Stimulated activated CD8-positive, alpha-beta memory T cell treated with anti-CD3 and anti-CD28 coated beads, Interleukin-12 subunit alpha, Interleukin-12 subunit beta, amount 100 ng/mL, for 24 hours (primary cell): ENCODE data around the gene ANKRD33B.
"Not testable (repeated sequence)": the region's sequence is repeated elsewhere in the genome, so short reads cannot be mapped to it uniquely, and the experiment has no call there.

ENCODE experiments used
- DNase-seq: peaks from one replicate; pipeline ENCODE4 v3.0.0-alpha.2; 2020; ENCODE audit errors: extremely low read depth

Gene ANKRD33B

GRCh38 chr5:10556893-10557746 lies 6.8 kb upstream of the ANKRD33B start:
- DNase-seq: no peak

GRCh38 chr5:10559151-10559550 lies 4.7 kb upstream of the ANKRD33B start:
- DNase-seq: no peak

- no peak for DNase-seq
Measured at GRCh38 chr5:10559871-10560270, 4.0 kb upstream of the ANKRD33B start.

GRCh38 chr5:10562201-10563109 lies 1.4 kb upstream of the ANKRD33B start:
- no peak for DNase-seq

- peak; percentile 24 for DNase-seq
Measured at GRCh38 chr5:10563110-10563944, 543 bp upstream of the ANKRD33B start.

- no peak for DNase-seq
Measured at GRCh38 chr5:10564838-10565784, 1.2 kb downstream of the ANKRD33B start.

GRCh38 chr5:10565785-10566542 lies 2.1 kb downstream of the ANKRD33B start:
- no peak for DNase-seq

- no peak for DNase-seq
Measured at GRCh38 chr5:10566543-10567068, 2.7 kb downstream of the ANKRD33B start.

- DNase-seq: no peak
Measured at GRCh38 chr5:10567121-10567591, 3.3 kb downstream of the ANKRD33B start.

GRCh38 chr5:10567781-10568321 lies 4.0 kb downstream of the ANKRD33B start:
- no peak for DNase-seq

- not testable (repeated sequence) for DNase-seq
Measured at GRCh38 chr5:10570540-10570939, 6.7 kb downstream of the ANKRD33B start.

GRCh38 chr5:10572451-10572850 lies 8.6 kb downstream of the ANKRD33B start:
- DNase-seq: no peak

GRCh38 chr5:10573487-10574145 lies 9.7 kb downstream of the ANKRD33B start:
- DNase-seq: no peak

- not testable (repeated sequence) for DNase-seq
Measured at GRCh38 chr5:10574879-10575278, 11.0 kb downstream of the ANKRD33B start.

GRCh38 chr5:10576121-10576789 lies 12.4 kb downstream of the ANKRD33B start:
- DNase-seq: no peak

- no peak for DNase-seq
Measured at GRCh38 chr5:10576790-10577189, 12.9 kb downstream of the ANKRD33B start.

GRCh38 chr5:10577371-10578292 lies 13.8 kb downstream of the ANKRD33B start:
- DNase-seq: no peak
